GM19397 (cell line): ENCODE measurements around the gene GNG7.
"Not testable (repeated sequence)": the region's sequence is repeated elsewhere in the genome, so short reads cannot be mapped to it uniquely, and the experiment has no call there.

Source experiments
- ATAC-seq: cut with Tn5 transposase; IDR thresholded peaks from one replicate; pipeline ENCODE4 v1.9.1; 2021; ENCODE audit warnings: mild to moderate bottlenecking, moderate library complexity; ENCODE audit not compliant: unreplicated experiment

The GNG7 gene

GRCh38 chr19:2542341-2543069, 160.0 kb downstream of the GNG7 start:
- ATAC-seq: no peak

- no peak for ATAC-seq
Measured at GRCh38 chr19:2540646-2541454, 161.6 kb downstream of the GNG7 start.

DNA sequence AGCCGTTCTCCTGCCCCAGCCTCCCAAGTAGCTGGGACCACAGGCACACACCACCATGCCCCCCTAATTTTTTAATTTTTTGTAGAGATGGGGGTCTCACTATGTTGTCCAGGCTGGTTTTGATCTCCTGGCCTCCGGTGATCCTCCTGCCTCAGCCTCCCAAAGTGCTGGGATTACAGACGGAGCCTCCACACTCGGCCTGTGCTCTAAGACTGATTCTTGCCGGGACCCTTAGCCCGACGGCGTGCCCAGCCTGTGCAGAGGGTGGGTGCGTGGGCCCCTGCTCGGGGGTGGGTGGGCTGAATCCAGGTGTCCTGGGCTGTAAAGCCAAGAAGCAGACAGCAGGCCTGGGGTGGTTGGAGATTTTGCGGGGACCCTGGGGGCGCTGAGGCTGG, 162.2 kb downstream of the GNG7 start:
- ATAC-seq: no peak

- ATAC-seq: no peak
Measured at GRCh38 chr19:2538096-2538757, 164.3 kb downstream of the GNG7 start.

- not testable (repeated sequence) for ATAC-seq
Measured at GRCh38 chr19:2537584-2537983, 164.9 kb downstream of the GNG7 start.

- no peak for ATAC-seq
Measured at GRCh38 chr19:2536461-2536860, 166.0 kb downstream of the GNG7 start.

DNA sequence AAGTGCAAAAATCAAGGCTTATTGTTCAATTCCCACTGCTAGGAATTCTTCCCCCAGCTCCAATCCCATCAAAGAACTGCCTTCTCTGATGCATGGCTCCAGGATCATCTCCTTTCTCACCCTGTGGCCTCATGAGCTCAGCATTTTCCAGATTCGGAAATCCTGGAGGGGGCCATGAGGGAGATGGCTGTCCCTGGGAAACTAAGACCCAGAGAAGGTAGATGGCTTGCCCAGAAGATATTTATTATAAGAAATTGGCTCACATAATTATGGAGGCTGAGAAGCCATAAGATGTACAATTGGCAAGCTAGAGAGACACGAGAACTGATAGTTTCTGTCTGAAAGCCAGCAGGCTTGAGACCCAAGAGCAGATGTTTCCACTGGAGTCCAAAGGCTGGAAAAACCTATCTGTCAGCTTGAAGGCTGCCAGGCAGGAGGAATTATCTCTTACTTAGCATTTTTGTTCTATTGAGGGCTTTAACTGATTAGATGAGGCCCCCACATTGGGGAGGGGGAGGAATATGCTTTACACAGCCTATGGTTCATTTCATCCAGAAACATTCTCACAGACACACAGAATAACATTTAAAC, 168.0 kb downstream of the GNG7 start:
- ATAC-seq: no peak

- ATAC-seq: no peak
Measured at GRCh38 chr19:2533686-2534422, 168.6 kb downstream of the GNG7 start.

DNA sequence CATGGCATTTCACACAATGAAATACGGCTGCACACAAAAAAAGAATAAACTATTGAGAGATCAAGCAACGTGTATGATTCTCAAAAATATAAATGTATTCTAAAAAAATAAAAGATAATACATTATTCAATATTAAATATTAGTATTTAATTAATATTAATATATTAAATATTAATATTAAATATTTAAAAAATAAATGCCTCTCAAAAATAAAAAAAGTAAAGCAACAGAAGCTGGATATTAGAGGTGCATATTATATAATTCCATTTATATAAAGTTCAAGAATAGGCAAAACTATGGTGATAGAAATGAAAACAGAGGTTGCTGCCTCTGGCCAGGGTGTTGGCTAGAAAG, 169.4 kb downstream of the GNG7 start:
- no peak for ATAC-seq

- ATAC-seq: no peak
Measured at GRCh38 chr19:2532252-2533071, 170.0 kb downstream of the GNG7 start.

DNA sequence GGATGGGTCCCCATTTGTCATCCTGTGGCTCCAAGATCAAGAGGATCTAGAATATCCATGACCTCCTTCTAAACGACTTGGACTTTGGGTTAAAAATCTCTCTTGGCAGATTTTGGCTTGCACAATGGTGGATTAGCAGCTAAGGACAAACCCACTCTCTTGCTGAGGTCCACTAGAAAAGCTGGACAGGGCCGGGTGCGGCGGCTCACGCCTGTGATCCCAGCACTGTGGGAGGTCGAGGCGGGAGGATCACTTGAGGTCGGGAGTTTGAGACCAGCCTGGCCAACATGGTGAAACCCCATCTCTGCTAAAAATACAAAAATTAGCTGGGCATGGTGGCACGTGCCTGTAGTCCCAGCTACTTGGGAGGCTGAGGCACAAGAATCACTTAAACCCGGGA, 172.6 kb downstream of the GNG7 start:
- not testable (repeated sequence) for ATAC-seq

DNA sequence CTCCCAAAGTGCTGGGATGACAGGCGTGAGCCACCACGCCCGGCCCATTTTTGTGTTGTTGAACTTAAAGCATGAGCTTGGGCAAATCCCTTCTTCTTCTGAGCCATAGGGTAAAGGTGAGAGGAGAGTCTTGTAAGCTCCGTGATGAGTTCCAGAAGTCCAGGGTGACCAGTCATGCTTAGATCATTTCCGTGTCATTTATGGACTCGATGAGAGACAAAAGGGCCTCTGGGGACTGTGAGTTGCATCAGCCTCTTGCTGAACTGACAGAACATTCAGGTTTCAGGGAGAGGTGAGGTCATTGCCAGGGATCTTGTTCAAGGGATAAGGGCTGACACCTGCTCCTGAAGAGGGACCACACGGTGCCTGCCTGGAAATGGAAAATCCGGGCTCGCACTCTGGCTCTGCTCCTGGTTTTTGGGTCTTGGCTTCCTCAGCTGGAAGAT, 173.0 kb downstream of the GNG7 start:
- no peak for ATAC-seq

- no peak for ATAC-seq
Measured at GRCh38 chr19:2528675-2529101, 173.8 kb downstream of the GNG7 start.

DNA sequence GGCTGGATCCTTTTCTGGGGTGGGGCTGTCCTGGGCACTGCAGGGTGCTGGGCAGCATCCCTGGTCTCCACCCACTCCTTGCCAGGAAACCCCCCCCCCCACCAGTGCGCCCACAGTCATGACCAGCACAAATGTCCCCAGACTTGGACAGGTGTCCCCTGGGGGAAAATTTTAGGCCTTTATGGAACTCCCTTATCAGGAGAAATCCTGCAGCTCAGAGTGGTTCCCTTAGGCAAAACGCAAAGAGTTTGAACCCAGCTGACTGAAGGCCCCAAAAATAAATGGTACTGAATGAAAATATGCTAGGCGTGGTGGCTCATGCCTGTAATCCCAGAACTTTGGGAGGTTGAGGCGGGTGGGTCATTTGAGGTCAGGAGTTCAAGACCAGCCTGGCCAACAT, 174.8 kb downstream of the GNG7 start:
- no peak for ATAC-seq

GRCh38 chr19:2527171-2527570, 175.3 kb downstream of the GNG7 start:
- ATAC-seq: no peak

GRCh38 chr19:2524840-2525723, 177.4 kb downstream of the GNG7 start:
- ATAC-seq: no peak

DNA sequence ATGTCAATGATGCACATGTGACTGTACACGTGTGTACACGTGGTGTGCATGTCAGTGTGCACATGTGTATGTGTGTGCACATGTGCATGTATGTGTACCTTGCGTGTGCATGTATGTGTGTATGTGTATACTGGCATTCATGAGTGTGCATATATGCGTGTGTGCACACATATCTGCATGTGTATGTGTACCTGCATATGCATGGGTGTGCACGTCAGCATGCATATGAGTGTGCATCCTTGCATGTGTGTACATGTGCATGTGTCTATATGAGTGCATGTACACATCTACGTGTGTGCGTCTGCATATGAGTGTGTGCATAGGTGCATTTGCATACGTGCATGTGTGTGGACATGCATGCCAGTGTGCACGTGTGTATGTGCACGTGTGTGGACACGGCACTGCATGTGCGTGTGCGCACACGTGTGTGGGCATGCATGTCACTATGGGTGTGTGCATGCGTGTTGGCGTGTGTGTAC, 178.1 kb downstream of the GNG7 start:
- ATAC-seq: no peak

DNA sequence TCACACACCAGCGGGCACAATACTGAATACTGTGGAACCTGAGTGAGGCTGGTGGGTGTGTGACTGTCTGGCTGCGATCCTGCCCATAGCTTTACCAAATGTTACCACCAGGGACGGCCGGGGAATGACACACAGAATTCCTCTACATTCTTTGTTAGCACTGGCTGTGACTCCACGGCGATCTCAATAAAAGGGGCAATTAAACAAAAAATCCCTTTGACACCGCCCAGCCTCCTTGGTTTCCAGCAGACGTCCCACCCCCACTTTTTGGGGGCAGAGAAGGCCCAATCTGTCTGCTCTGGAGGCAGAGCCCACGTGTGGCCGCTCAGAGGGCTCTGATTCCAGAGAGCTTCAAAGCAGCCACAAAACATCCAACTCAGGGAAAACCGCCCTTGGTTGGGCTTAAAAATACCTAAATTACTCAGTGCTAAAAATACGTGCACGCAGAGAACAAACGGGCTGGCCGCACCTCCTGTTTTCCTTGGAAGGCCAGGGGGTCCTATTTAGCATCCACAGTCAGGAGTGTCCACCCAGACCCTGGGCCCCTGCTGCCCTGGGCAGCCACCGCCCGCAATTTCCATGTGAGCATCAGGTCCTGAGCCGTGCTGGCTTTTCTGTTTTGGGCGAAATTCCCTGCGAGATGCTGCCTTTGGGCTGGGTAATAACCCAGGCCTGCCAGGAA, 178.7 kb downstream of the GNG7 start:
- no peak for ATAC-seq
